Measurements from ENCODE around the gene MYO7A. TPM values are rescaled to one million over a fixed set of nuclear protein-coding genes. Genes with fewer than 3 reads are reported as not detected.

The MYO7A gene
- total and polyA plus RNA-seq, 2 experiments from 2014 or later = 1.8 to 5.4 TPM

- TF ChIP-seq CREB1 (CRISPR knock-in tag; IDR thresholded peaks at IDR 0.05; ENCODE audit: low read depth) = no peak
- no peak for TF ChIP-seq ZNF114 (CRISPR knock-in tag; IDR thresholded peaks at IDR 0.05)
- no peak for TF ChIP-seq CTCF (conservative IDR thresholded peaks at IDR 0.05; ENCODE audit: low read depth in 2 of 2)
Measured at GRCh38 chr11:77107950-77108349, 20.1 kb upstream of the MYO7A start (continued).

GRCh38 chr11:77108436-77108835 lies 19.6 kb upstream of the MYO7A start:
- no peak for DNase-seq (ENCODE audit: low spot score)
- ATAC-seq = no peak
- H3K27me3 ChIP-seq (ENCODE audit: insufficient read depth) = no peaks in the 10 kb centered on the region
- no peak overlapping the region for H3K4me2 ChIP-seq
- no peak overlapping the region for H3K4me3 ChIP-seq
- no peaks in the 10 kb centered on the region for H3K9me3 Mint-ChIP-seq
- no peaks in the 10 kb centered on the region for H3K4me1 ChIP-seq (ENCODE audit: insufficient read depth)
- H3F3A ChIP-seq (replicated peaks; ENCODE audit: low read depth) = no peaks in the 10 kb centered on the region
- H3K4me3 Mint-ChIP-seq = no peak overlapping the region
- no peaks in the 10 kb centered on the region for H3K36me3 ChIP-seq (ENCODE audit: insufficient read depth)
- H3K27me3 Mint-ChIP-seq (ENCODE audit: insufficient read depth, low read depth, poor library complexity) = peaks cover 10% of the 10 kb centered on the region
- no peaks in the 10 kb centered on the region for H4K20me1 ChIP-seq (replicated peaks; ENCODE audit: insufficient read depth)
- no peak overlapping the region for H3K27ac ChIP-seq (ENCODE audit: low read depth)
- H3K36me3 Mint-ChIP-seq (ENCODE audit: low read depth) = no peaks in the 10 kb centered on the region; the same call in 2 of the 3 replicates
- no peak overlapping the region for H3K27ac Mint-ChIP-seq
- H2AFZ ChIP-seq = no peak overlapping the region
- peaks cover 4% of the 10 kb centered on the region for H3K4me1 Mint-ChIP-seq
- no peaks in the 10 kb centered on the region for H3K79me2 ChIP-seq (replicated peaks; ENCODE audit: insufficient read depth)
- H3K9me2 ChIP-seq (ENCODE audit: insufficient read depth) = no peaks in the 10 kb centered on the region
- no peak for TF ChIP-seq POLR2AphosphoS5 (IDR thresholded peaks at IDR 0.05; ENCODE audit: low read depth)
- no peak for TF ChIP-seq ETS1 (IDR thresholded peaks at IDR 0.05)
- no peak for TF ChIP-seq CTCF (conservative IDR thresholded peaks at IDR 0.05; ENCODE audit: low read depth in 2 of 2)
- no peak for TF ChIP-seq EZH2phosphoT487 (IDR thresholded peaks at IDR 0.05; ENCODE audit: unreplicated experiment)
- TF ChIP-seq ZNF114 (CRISPR knock-in tag; IDR thresholded peaks at IDR 0.05) = no peak
- TF ChIP-seq NANOG (IDR thresholded peaks at IDR 0.05; ENCODE audit: borderline replicate concordance) = no peak
- no peak for TF ChIP-seq STAT1 (IDR thresholded peaks at IDR 0.05; ENCODE audit: unreplicated experiment)
- no peak for TF ChIP-seq CREB1 (CRISPR knock-in tag; IDR thresholded peaks at IDR 0.05; ENCODE audit: low read depth)
- no peak for TF ChIP-seq EZH2 (IDR thresholded peaks at IDR 0.05; ENCODE audit: low read depth, unreplicated experiment)
- no peak for TF ChIP-seq ZNF462 (CRISPR knock-in tag; IDR thresholded peaks at IDR 0.05)
- no peak for TF ChIP-seq JUNB (IDR thresholded peaks at IDR 0.05; ENCODE audit: unreplicated experiment)
- no peak for TF ChIP-seq ZNF331 (CRISPR knock-in tag; IDR thresholded peaks at IDR 0.05; ENCODE audit: low read depth)
